Keratinocyte (primary cell): ENCODE measurements around the gene TMEM119. TPM values are rescaled to one million over a fixed set of nuclear protein-coding genes. Genes with fewer than 3 reads are reported as not detected.

Experiments
- DNase-seq: peaks from one replicate; pipeline ENCODE4 v3.0.0-alpha.2; 2011; ENCODE audit warnings: low read depth, missing footprints, low spot score
- FAIRE-seq: peaks from 2 replicates; lab custom pipeline; 2011; peaks lifted over from hg19 to GRCh38; lab: Jason Lieb, UNC
- H2AFZ ChIP-seq: 2 replicates; pipeline ENCODE4 v1.6.0; 2012; ENCODE audit warnings: low read length, control low read depth, inconsistent platforms; ENCODE audit not compliant: control insufficient read depth
- H3K27ac ChIP-seq: 2 replicates; pipeline ENCODE4 v1.5.1; 2011; ENCODE audit warnings: low read length; ENCODE audit not compliant: control insufficient read depth, insufficient read depth
- H3K27me3 ChIP-seq: 3 replicates; pipeline ENCODE4 v1.6.0; 2011; ENCODE audit warnings: low read length; ENCODE audit not compliant: control insufficient read depth, insufficient read depth; ENCODE audit errors: extremely low read depth
- H3K36me3 ChIP-seq, 2 experiments: 2 replicates in 1 of 2; 3 replicates in 1 of 2; pipeline ENCODE4 v1.5.1; 2011; ENCODE audit warnings: low read length in 2 of 2, mild to moderate bottlenecking in 1 of 2; ENCODE audit not compliant: control insufficient read depth in 2 of 2, insufficient read depth in 2 of 2; ENCODE audit errors: extremely low read depth in 1 of 2
- H3K4me1 ChIP-seq: 3 replicates; pipeline ENCODE4 v1.5.1; 2011; ENCODE audit warnings: low read length; ENCODE audit not compliant: control insufficient read depth, insufficient read depth; ENCODE audit errors: extremely low read depth
- H3K4me2 ChIP-seq: 3 replicates; pipeline ENCODE4 v1.6.0; 2011; ENCODE audit warnings: low read depth, low read length; ENCODE audit not compliant: control insufficient read depth, insufficient read depth; ENCODE audit errors: extremely low read depth
- H3K4me3 ChIP-seq, 3 experiments: fragments of 200-600 bp in 1 of 3; sonication (generic) in 1 of 3; 2 replicates in 2 of 3; 3 replicates in 1 of 3; pipeline ENCODE4 v1.5.1; 2011 to 2016; ENCODE audit warnings: low read length in 3 of 3, mild to moderate bottlenecking in 3 of 3, control low read depth in 2 of 3, inconsistent platforms in 1 of 3, low read depth in 1 of 3, mixed read lengths in 1 of 3, mixed run types in 1 of 3, moderate library complexity in 1 of 3; ENCODE audit not compliant: control insufficient read depth in 2 of 3, insufficient read depth in 2 of 3; ENCODE audit errors: extremely low read depth in 1 of 3
- H3K79me2 ChIP-seq: 2 replicates; pipeline ENCODE4 v1.6.0; 2012; ENCODE audit warnings: low read length; ENCODE audit not compliant: control insufficient read depth, insufficient read depth
- H3K9ac ChIP-seq: 3 replicates; pipeline ENCODE4 v1.6.0; 2011; ENCODE audit warnings: low read length; ENCODE audit not compliant: control insufficient read depth, insufficient read depth; ENCODE audit errors: extremely low read depth
- H3K9me1 ChIP-seq: 3 replicates; pipeline ENCODE4 v1.6.0; 2011; ENCODE audit warnings: low read length; ENCODE audit not compliant: control insufficient read depth, insufficient read depth; ENCODE audit errors: extremely low read depth
- H3K9me3 ChIP-seq: 2 replicates; pipeline ENCODE4 v1.5.1; 2012; ENCODE audit warnings: low read depth, low read length; ENCODE audit not compliant: control insufficient read depth
- H4K20me1 ChIP-seq: 3 replicates; pipeline ENCODE4 v1.6.0; 2011; ENCODE audit warnings: low read length; ENCODE audit not compliant: control insufficient read depth, insufficient read depth; ENCODE audit errors: extremely low read depth
- CTCF ChIP-seq, 3 experiments: IDR thresholded peaks in 1 of 3; conservative IDR thresholded peaks in 1 of 3; optimal IDR thresholded peaks in 1 of 3; 2 replicates in 2 of 3; 3 replicates in 1 of 3; pipeline versions ENCODE3 to v1.5.1; 2011; ENCODE audit warnings: low read length in 3 of 3, mild to moderate bottlenecking in 3 of 3, moderate library complexity in 2 of 3, control low read depth in 1 of 3, inconsistent platforms in 1 of 3; ENCODE audit not compliant: insufficient read depth in 2 of 3; ENCODE audit errors: extremely low read depth in 1 of 3
- EZH2 ChIP-seq: IDR thresholded peaks from one replicate; pipeline ENCODE4 v1.6.1; 2012; ENCODE audit warnings: inconsistent platforms, mild to moderate bottlenecking, low read length, moderate library complexity
- dilution Hi-C: fragments of 300-500 bp; cut with MboI; formaldehyde crosslinking; loops from one replicate; pipeline ENCODE4 v1.7.0; 2020; ENCODE audit warnings: low sequenced_read_pairs; ENCODE audit not compliant: extremely low pct_ligation_motif_present
- polyA plus RNA-seq, 5 experiments: library from polyadenylated mRNA; depleted of rRNA in 3 of 5; stranded (reverse) in 3 of 5; stranded (forward) in 1 of 5; unstranded in 1 of 5; fragments of >200 nt; gene quantifications; 1 replicate in 1 of 5; 2 replicates in 3 of 5; 3 replicates in 1 of 5; pipeline versions ENCODE4 v1.2.1 to v1.2.3, GENCODE V29; 2011 to 2012; ENCODE audit warnings: missing spikeins in 2 of 5, low read depth in 1 of 5, low replicate concordance in 1 of 5

The TMEM119 gene
- polyA plus RNA-seq, 1 donor (not counting 4 experiments of a cell fraction or from before 2014, with no cell fraction given) = not detected

- dilution Hi-C loops = no loop called here
- Histone ChIP-seq H3K9me3 (no peaks in the 10 kb centered on the region), H3K27me3 (peaks cover 10% of the 10 kb centered on the region), H3K27ac (no peak overlapping the region), H3K36me3 (no peaks in the 10 kb centered on the region), H2AFZ (no peak overlapping the region), H3K9me1 (no peaks in the 10 kb centered on the region), H3K79me2 (no peaks in the 10 kb centered on the region), H3K4me2 (no peak overlapping the region), H3K4me3 (no peak overlapping the region), H4K20me1 (no peaks in the 10 kb centered on the region), H3K9ac (no peak overlapping the region), H3K4me1 (no peaks in the 10 kb centered on the region)
- TF ChIP-seq EZH2 (no peak), CTCF (optimal IDR thresholded peaks at IDR 0.05 in 1 of 3, IDR thresholded peaks at IDR 0.05 in 1 of 3, conservative IDR thresholded peaks at IDR 0.05 in 1 of 3; ENCODE audit: extremely low read depth in 1 of 3, insufficient read depth in 2 of 3, low read length in 3 of 3) (no peak)
- no peak for DNase-seq
- no peak for FAIRE-seq
Observed at GRCh38 chr12:108606492-108606891, 8.6 kb upstream of the TMEM119 start.

DNA sequence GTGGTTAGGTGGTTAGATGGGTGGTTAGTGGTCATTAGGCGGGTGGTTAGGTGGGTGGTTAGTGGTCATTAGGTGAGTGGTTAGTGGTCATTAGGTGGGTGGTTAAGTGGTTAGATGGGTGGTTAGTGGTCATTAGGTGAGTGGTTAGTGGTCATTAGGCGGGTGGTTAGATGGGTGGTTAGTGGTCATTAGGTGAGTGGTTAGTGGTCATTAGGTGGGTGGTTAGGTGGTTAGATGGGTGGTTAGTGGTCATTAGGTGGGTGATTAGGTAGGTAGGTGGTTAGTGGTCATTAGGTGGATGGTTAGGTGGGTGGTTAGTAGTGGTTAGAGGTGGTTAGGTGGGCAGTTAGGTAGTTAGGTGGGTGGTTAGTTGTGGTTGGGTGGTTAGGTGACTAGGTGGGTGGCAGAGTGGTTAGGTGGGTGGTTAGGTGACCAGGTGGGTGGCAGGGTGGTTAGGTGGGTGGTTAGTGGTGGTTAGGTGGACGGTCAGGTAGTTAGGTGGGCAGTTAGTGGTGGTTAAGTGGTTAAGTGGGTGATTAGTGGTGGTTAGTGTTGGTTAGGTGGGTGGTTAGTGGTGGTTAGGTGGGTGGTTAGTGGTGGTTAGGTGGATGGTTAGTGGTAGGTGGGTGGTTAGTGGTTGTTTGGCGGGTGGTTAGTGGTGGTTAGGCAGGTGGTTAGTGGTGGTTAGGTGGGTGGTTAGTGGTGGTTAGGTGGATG, 8.0 kb upstream of the TMEM119 start:
- Histone ChIP-seq H3K9me1 (no peaks in the 10 kb centered on the region), H3K79me2 (no peaks in the 10 kb centered on the region), H3K4me1 (no peaks in the 10 kb centered on the region), H3K9ac (no peak overlapping the region), H3K27ac (no peak overlapping the region), H3K4me2 (no peak overlapping the region), H3K27me3 (peaks cover 10% of the 10 kb centered on the region), H3K36me3 (no peaks in the 10 kb centered on the region), H3K9me3 (no peaks in the 10 kb centered on the region), H4K20me1 (no peaks in the 10 kb centered on the region), H2AFZ (no peak overlapping the region), H3K4me3 (no peak overlapping the region)
- DNase-seq (no peak), FAIRE-seq (no peak)
- no peak for TF ChIP-seq EZH2
- no peak for TF ChIP-seq CTCF (optimal IDR thresholded peaks at IDR 0.05 in 1 of 3, IDR thresholded peaks at IDR 0.05 in 1 of 3, conservative IDR thresholded peaks at IDR 0.05 in 1 of 3; ENCODE audit: extremely low read depth in 1 of 3, insufficient read depth in 2 of 3, low read length in 3 of 3)
- dilution Hi-C loops = no loop called here
